Measurements from ENCODE around the gene SLC25A41.
A peak's percentile ranks its signal among the peaks of the same experiment; 100 is the strongest.
"Not testable (repeated sequence)": the region's sequence is repeated elsewhere in the genome, so short reads cannot be mapped to it uniquely, and the experiment has no call there.

The SLC25A41 gene

GRCh38 chr19:6429419-6430221 is 3.9 kb downstream of the SLC25A41 start:
- TF ChIP-seq CTCF (IDR thresholded peaks at IDR 0.05; ENCODE audit: low read depth, low read length): no peak

GRCh38 chr19:6428692-6429418 is 4.7 kb downstream of the SLC25A41 start:
- DNase-seq (ENCODE audit: low read depth in 2 of 2); H3K4me3 ChIP-seq (replicated peaks in 1 of 2; ENCODE audit: low read depth in 2 of 2, low read length in 2 of 2): not testable (repeated sequence)

More at GRCh38 chr19:6429419-6430221, 3.9 kb downstream of the SLC25A41 start:
- no peak overlapping the region for H3K4me3 ChIP-seq (replicated peaks in 1 of 2; ENCODE audit: low read depth in 2 of 2, low read length in 2 of 2)
- no peak for DNase-seq (ENCODE audit: low read depth in 2 of 2)

- TF ChIP-seq CTCF (IDR thresholded peaks at IDR 0.05; ENCODE audit: low read depth, low read length): no peak
- no peak overlapping the region for H3K4me3 ChIP-seq (replicated peaks in 1 of 2; ENCODE audit: low read depth in 2 of 2, low read length in 2 of 2)
- DNase-seq (ENCODE audit: low read depth in 2 of 2): no peak
These were observed 6.4 kb downstream of the SLC25A41 start for GRCh38 chr19:6427131-6427530.

- H3K4me3 ChIP-seq (replicated peaks in 1 of 2; ENCODE audit: low read depth in 2 of 2, low read length in 2 of 2): no peak overlapping the region
These were observed 7.6 kb downstream of the SLC25A41 start for GRCh38 chr19:6425732-6426620.

GRCh38 chr19:6424939-6425731 is 8.4 kb downstream of the SLC25A41 start:
- peak; percentile 100 for DNase-seq (ENCODE audit: low read depth in 2 of 2)
- TF ChIP-seq CTCF (IDR thresholded peaks at IDR 0.05; ENCODE audit: low read depth, low read length): no peak
- no peak overlapping the region for H3K4me3 ChIP-seq (replicated peaks in 1 of 2; ENCODE audit: low read depth in 2 of 2, low read length in 2 of 2)

More at GRCh38 chr19:6425732-6426620, 7.6 kb downstream of the SLC25A41 start:
- DNase-seq (ENCODE audit: low read depth in 2 of 2): no peak
- TF ChIP-seq CTCF (IDR thresholded peaks at IDR 0.05; ENCODE audit: low read depth, low read length): no peak

- peak within 1 kb of the TSS; percentile 93 to 99 for H3K4me3 ChIP-seq (replicated peaks in 1 of 2; ENCODE audit: low read depth in 2 of 2, low read length in 2 of 2)
- no peak for DNase-seq (ENCODE audit: low read depth in 2 of 2)
- TF ChIP-seq CTCF (IDR thresholded peaks at IDR 0.05; ENCODE audit: low read depth, low read length): no peak
These were observed 9.2 kb downstream of the SLC25A41 start, which contains the start of gene KHSRP for GRCh38 chr19:6424195-6424938. KHSRP (minus strand) TSS chr19:6424811; CDS start chr19:6424701, 110 bp downstream.
